ENCODE data around the gene MRPS34. TPM values are rescaled to one million over a fixed set of nuclear protein-coding genes. Genes with fewer than 3 reads are reported as not detected.

Gene MRPS34
- total and polyA plus RNA-seq, 10 of the 15 experiments (the other 5 are each of a cell fraction or from before 2014, with no cell fraction given), result 3.6 to 285 (median 147) TPM

DNA sequence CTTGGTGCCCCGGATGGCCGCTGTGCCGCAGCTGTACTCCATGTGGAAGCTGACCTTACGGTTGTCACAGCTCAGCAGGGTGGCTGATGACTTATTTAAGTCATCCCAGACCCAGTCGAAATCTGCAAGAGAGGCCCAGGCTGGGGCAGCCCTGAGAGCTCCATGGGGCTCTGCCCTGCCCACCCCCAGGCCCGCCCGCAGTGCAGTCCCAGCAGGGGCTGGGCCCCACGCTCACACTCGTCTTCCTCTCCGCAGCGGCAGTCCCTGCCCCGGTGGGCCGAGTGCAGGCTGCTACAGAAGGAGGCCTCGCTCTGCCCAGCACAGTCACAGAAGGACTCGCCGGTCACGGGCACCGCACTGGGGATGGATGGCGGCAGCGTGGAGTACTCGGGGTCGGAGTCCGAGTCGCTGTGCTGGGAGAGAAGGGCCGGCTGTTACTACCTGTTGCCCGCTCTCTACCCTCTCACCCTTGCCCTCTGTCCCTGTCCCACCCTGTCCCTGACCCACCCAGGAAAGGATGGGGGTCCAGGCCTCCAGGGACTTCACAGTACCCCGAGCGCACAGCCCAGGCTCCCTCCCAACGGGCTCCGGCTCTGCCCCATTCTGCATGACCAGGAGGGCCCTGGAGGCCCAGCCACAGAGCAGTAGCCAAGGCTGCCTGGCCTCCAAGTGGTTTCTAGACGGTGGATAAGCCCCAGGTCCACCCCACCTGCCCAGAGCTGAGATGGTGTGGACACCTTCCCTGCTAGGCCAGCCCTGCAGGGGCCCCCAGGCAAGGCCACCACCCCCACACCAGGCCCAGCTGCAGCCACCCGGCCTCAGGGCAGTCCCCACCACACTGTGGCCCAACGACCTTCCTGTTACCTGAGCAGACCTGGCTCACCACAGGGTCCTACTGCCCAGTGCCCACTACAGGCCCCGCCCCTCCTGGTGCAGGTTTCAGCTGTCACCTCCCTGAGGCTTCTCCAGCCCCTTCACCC, 5.6 kb upstream of the MRPS34 start:
- no TSS peak for BruUV-seq (replicated peaks)
- peaks cover 3 to 8% of the 10 kb centered on the region in 2 experiments; a peak in 3 of 4 replicates for H3K36me3 ChIP-seq (ENCODE audit: control insufficient read depth in 2 of 2, insufficient read depth in 2 of 2, low read length in 1 of 2)
- no peaks in the 10 kb centered on the region for H3K27me3 ChIP-seq (replicated peaks in 1 of 2; ENCODE audit: control insufficient read depth in 2 of 2, insufficient read depth in 2 of 2, low read length in 1 of 2)
- peak; percentile 32 for TF ChIP-seq POLR2A (IDR thresholded peaks at IDR 0.05; ENCODE audit: low read depth, low read length)
- no peak for TF ChIP-seq SMAD5 (IDR thresholded peaks at IDR 0.05; ENCODE audit: low read depth)
- WGBS (ENCODE audit: insufficient coverage, insufficient replicate concordance, low lambda C conversion rate, missing lambda C conversion rate), result 80% methylated on average over 32 of the region's 34 CpGs
- ATAC-seq (no peak), DNase-seq (ENCODE audit: low read depth, low spot score) (no peak), FAIRE-seq (no peak)
- no peaks in the 10 kb centered on the region for H3K9me3 ChIP-seq (replicated peaks; ENCODE audit: control insufficient read depth, insufficient read depth, low read length)
- H3K79me2 ChIP-seq (ENCODE audit: control insufficient read depth, insufficient read depth, low read length), result peaks cover 16% of the 10 kb centered on the region
- H3K9ac ChIP-seq (ENCODE audit: control insufficient read depth, insufficient read depth, low read length), result no peak overlapping the region
- SMC1A ChIA-PET (ENCODE audit: uncharacterized antibody, unreplicated experiment), result no interaction called here
- in situ Hi-C loops (cut with MboI), result no loop called here
- no peak overlapping the region for H3K4me2 ChIP-seq (ENCODE audit: control insufficient read depth, insufficient read depth)
- intact Hi-C loops (cut with micrococcal nuclease; ENCODE audit: unreplicated experiment), result no loop called here
- no peak overlapping the region for H3K4me3 ChIP-seq
- no peak overlapping the region for H3K27ac ChIP-seq (ENCODE audit: control insufficient read depth, insufficient read depth)
- peaks cover 17% of the 10 kb centered on the region for H3K4me1 ChIP-seq (ENCODE audit: control insufficient read depth, insufficient read depth, low read length)
- RAD21 ChIA-PET (ENCODE audit: unreplicated experiment), result no interaction called here
- no peaks in the 10 kb centered on the region for H4K20me1 ChIP-seq (ENCODE audit: control insufficient read depth, insufficient read depth)
- POLR2A ChIA-PET, result interaction anchor here (1.2 kb wide), 1 partner anchor 73 kb away, joined by 3 read pairs; the partner anchor contains the start of gene MAPK8IP3
- no peak overlapping the region for H2AFZ ChIP-seq (ENCODE audit: control insufficient read depth, low read depth, low read length)
- CTCF ChIA-PET, result no interaction called here

- in situ Hi-C loops (cut with MboI) (no loop called here), intact Hi-C loops (cut with micrococcal nuclease; ENCODE audit: unreplicated experiment) (no loop called here)
- FAIRE-seq (no peak), ATAC-seq (no peak), DNase-seq (ENCODE audit: low read depth, low spot score) (no peak)
- CTCF ChIA-PET, result no interaction called here
- Histone ChIP-seq H3K36me3 (ENCODE audit: control insufficient read depth in 2 of 2, insufficient read depth in 2 of 2, low read length in 1 of 2) (peaks cover 3 to 8% of the 10 kb centered on the region in 2 experiments; a peak in 3 of 4 replicates), H2AFZ (ENCODE audit: control insufficient read depth, low read depth, low read length) (no peak overlapping the region), H3K4me2 (ENCODE audit: control insufficient read depth, insufficient read depth) (no peak overlapping the region), H4K20me1 (ENCODE audit: control insufficient read depth, insufficient read depth) (no peaks in the 10 kb centered on the region), H3K4me3 (no peak overlapping the region), H3K27ac (ENCODE audit: control insufficient read depth, insufficient read depth) (no peak overlapping the region), H3K4me1 (ENCODE audit: control insufficient read depth, insufficient read depth, low read length) (peaks cover 17% of the 10 kb centered on the region), H3K9me3 (replicated peaks; ENCODE audit: control insufficient read depth, insufficient read depth, low read length) (no peaks in the 10 kb centered on the region), H3K79me2 (ENCODE audit: control insufficient read depth, insufficient read depth, low read length) (peaks cover 22% of the 10 kb centered on the region), H3K27me3 (replicated peaks in 1 of 2; ENCODE audit: control insufficient read depth in 2 of 2, insufficient read depth in 2 of 2, low read length in 1 of 2) (no peaks in the 10 kb centered on the region), H3K9ac (ENCODE audit: control insufficient read depth, insufficient read depth, low read length) (no peak overlapping the region)
- 68% methylated on average over 36 of the region's 36 CpGs for WGBS (ENCODE audit: insufficient coverage, insufficient replicate concordance, low lambda C conversion rate, missing lambda C conversion rate)
- RAD21 ChIA-PET (ENCODE audit: unreplicated experiment), result no interaction called here
- TF ChIP-seq PAX8 (IDR thresholded peaks at IDR 0.05), result no peak
- peak; percentile 45; the same call in 1 of the 2 replicates for TF ChIP-seq POLR2AphosphoS5 (IDR thresholded peaks at IDR 0.05; ENCODE audit: low read length)
- no peak for TF ChIP-seq EZH2 (IDR thresholded peaks at IDR 0.05; ENCODE audit: borderline replicate concordance, control insufficient read depth, low read depth, low read length)
- TF ChIP-seq, protein P1, sequence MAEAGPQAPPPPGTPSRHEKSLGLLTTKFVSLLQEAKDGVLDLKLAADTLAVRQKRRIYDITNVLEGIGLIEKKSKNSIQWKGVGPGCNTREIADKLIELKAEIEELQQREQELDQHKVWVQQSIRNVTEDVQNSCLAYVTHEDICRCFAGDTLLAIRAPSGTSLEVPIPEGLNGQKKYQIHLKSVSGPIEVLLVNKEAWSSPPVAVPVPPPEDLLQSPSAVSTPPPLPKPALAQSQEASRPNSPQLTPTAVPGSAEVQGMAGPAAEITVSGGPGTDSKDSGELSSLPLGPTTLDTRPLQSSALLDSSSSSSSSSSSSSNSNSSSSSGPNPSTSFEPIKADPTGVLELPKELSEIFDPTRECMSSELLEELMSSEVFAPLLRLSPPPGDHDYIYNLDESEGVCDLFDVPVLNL (IDR thresholded peaks at IDR 0.05; ENCODE audit: low read depth, low read length), result no peak
- no peak for TF ChIP-seq SKIL (IDR thresholded peaks at IDR 0.05; ENCODE audit: low read depth, poor library complexity, severe bottlenecking)
- TF ChIP-seq ETV6 (conservative IDR thresholded peaks at IDR 0.05 in 1 of 2, IDR thresholded peaks at IDR 0.05 in 1 of 2; ENCODE audit: borderline replicate concordance in 1 of 2, low read depth in 1 of 2), result no peak
- no peak for TF ChIP-seq YY1 (IDR thresholded peaks at IDR 0.05; ENCODE audit: low read depth, low read length)
- TF ChIP-seq POLR2A (IDR thresholded peaks at IDR 0.05; ENCODE audit: low read depth, low read length), result peak; percentile 62
- no peak for TF ChIP-seq CHD4 (IDR thresholded peaks at IDR 0.05)
- POLR2A ChIA-PET, result no interaction called here
- BruUV-seq (replicated peaks), result no TSS peak
- SMC1A ChIA-PET (ENCODE audit: uncharacterized antibody, unreplicated experiment), result no interaction called here
Measured at GRCh38 chr16:1777375-1778199, 4.7 kb upstream of the MRPS34 start.

Data from GM12878 (cell line).